SK-N-SH (cell line): ENCODE measurements around the gene CCDC197. TPM values are rescaled to one million over a fixed set of nuclear protein-coding genes. Genes with fewer than 3 reads are reported as not detected.

Experiments
- CTCF ChIA-PET: fragments of 300-600, 350-600 bp; formaldehyde crosslinking; extraction: SDS; loops from one replicate; lab custom pipeline; 2021; lab: Yijun Ruan, JAX
- POLR2A ChIA-PET: fragments of 350-600 bp; sonication (Branson Sonifier 250); formaldehyde crosslinking; extraction: SDS; loops from one replicate; lab custom pipeline; 2020; ENCODE audit warnings: antibody characterized with exemption, inconsistent platforms; lab: Yijun Ruan, JAX
- DNase-seq: peaks from one replicate; pipeline ENCODE4 v3.0.0; 2012
- H2AFZ ChIP-seq: fragments of 200-600 bp; sonication (generic); 2 replicates; pipeline ENCODE4 v1.8.1; 2016; ENCODE audit warnings: antibody characterized with exemption, mild to moderate bottlenecking, low read depth
- H3F3A ChIP-seq: fragments of 200-600 bp; sonication (generic); replicated peaks from 2 replicates; pipeline ENCODE3; 2016; ENCODE audit warnings: antibody characterized with exemption, mild to moderate bottlenecking; ENCODE audit not compliant: insufficient read depth
- H3K27ac ChIP-seq, 2 experiments: fragments of 200-500 bp in 1 of 2; fragments of 200-600 bp in 1 of 2; sonication (Bioruptor generic) in 1 of 2; sonication (generic), shearing (Covaris generic) in 1 of 2; 2 replicates each; pipeline versions ENCODE4 v1.5.1 to v1.6.1; 2014 to 2016; ENCODE audit warnings: low read depth in 2 of 2, inconsistent platforms in 1 of 2, low read length in 1 of 2, mild to moderate bottlenecking in 1 of 2, mixed read lengths in 1 of 2
- H3K27me3 ChIP-seq: fragments of 200-600 bp; sonication (generic), shearing (Covaris generic); 2 replicates; pipeline ENCODE4 v1.6.1; 2016; ENCODE audit warnings: mixed run types; ENCODE audit not compliant: insufficient read depth
- H3K36me3 ChIP-seq, 2 experiments: fragments of 200-500 bp in 1 of 2; fragments of 200-600 bp in 1 of 2; sonication (Bioruptor generic) in 1 of 2; sonication (generic) in 1 of 2; replicated peaks in 1 of 2; 2 replicates each; pipeline versions ENCODE3 to v1.5.1; 2014 to 2016; ENCODE audit warnings: low read length in 1 of 2, mild to moderate bottlenecking in 1 of 2; ENCODE audit not compliant: insufficient read depth in 2 of 2, control insufficient read depth in 1 of 2
- H3K4me1 ChIP-seq, 2 experiments: fragments of 200-500 bp in 1 of 2; fragments of 200-600 bp in 1 of 2; sonication (Bioruptor generic) in 1 of 2; sonication (generic), shearing (Covaris generic) in 1 of 2; 2 replicates each; pipeline versions ENCODE4 v1.5.1 to v1.6.1; 2014 to 2016; ENCODE audit warnings: low read depth in 1 of 2, low read length in 1 of 2, mixed run types in 1 of 2; ENCODE audit not compliant: insufficient read depth in 2 of 2, control insufficient read depth in 1 of 2
- H3K4me2 ChIP-seq: fragments of 200-600 bp; sonication (generic), shearing (Covaris generic); 2 replicates; pipeline ENCODE4 v1.6.1; 2017; ENCODE audit warnings: mixed run types
- H3K4me3 ChIP-seq, 2 experiments: fragments of 200-500 bp in 1 of 2; fragments of 200-600 bp in 1 of 2; sonication (Bioruptor generic) in 1 of 2; sonication (generic), shearing (Covaris generic) in 1 of 2; 2 replicates each; pipeline versions ENCODE4 v1.5.1 to v1.8.1; 2014 to 2016; ENCODE audit warnings: low read depth in 2 of 2, inconsistent platforms in 1 of 2, low read length in 1 of 2, mild to moderate bottlenecking in 1 of 2, mixed read lengths in 1 of 2, moderate library complexity in 1 of 2
- H3K79me2 ChIP-seq: fragments of 200-600 bp; sonication (generic); 2 replicates; pipeline ENCODE4 v1.8.1; 2017; ENCODE audit warnings: mild to moderate bottlenecking; ENCODE audit not compliant: insufficient read depth
- H3K9ac ChIP-seq: fragments of 200-600 bp; sonication (generic); 2 replicates; pipeline ENCODE4 v1.6.1; 2017; ENCODE audit warnings: mixed run types
- H3K9me2 ChIP-seq: fragments of 200-600 bp; sonication (generic); 2 replicates; pipeline ENCODE4 v1.6.1; 2017; ENCODE audit warnings: mixed run types
- H3K9me3 ChIP-seq: fragments of 200-600 bp; sonication (generic); 2 replicates; pipeline ENCODE4 v1.6.1; 2017; ENCODE audit warnings: mixed run types, mild to moderate bottlenecking, moderate library complexity
- H4K20me1 ChIP-seq: fragments of 200-600 bp; sonication (generic); 2 replicates; pipeline ENCODE4 v1.6.1; 2017; ENCODE audit warnings: mild to moderate bottlenecking, mixed run types; ENCODE audit not compliant: insufficient read depth
- CTCF ChIP-seq: fragments of 200-600 bp; sonication (generic); IDR thresholded peaks from 2 replicates; pipeline ENCODE4 v1.6.1; 2017; ENCODE audit warnings: antibody characterized with exemption, mild to moderate bottlenecking, moderate library complexity
- ELF1 ChIP-seq: IDR thresholded peaks from 2 replicates; pipeline ENCODE4 v1.4.0; 2012
- EP300 ChIP-seq, 2 experiments: IDR thresholded peaks; 2 replicates each; pipeline versions ENCODE4 v1.4.0 to v1.6.1; 2012; ENCODE audit warnings: borderline replicate concordance in 1 of 2, low read depth in 1 of 2, low read length in 1 of 2
- FOSL2 ChIP-seq: IDR thresholded peaks from 2 replicates; pipeline ENCODE4 v1.4.0; 2012; ENCODE audit warnings: low read depth, mild to moderate bottlenecking, moderate library complexity, borderline replicate concordance
- GABPA ChIP-seq: IDR thresholded peaks from 2 replicates; pipeline ENCODE4 v1.4.0; 2012; ENCODE audit warnings: low read depth, mild to moderate bottlenecking
- GATA2 ChIP-seq: sonication (generic); formaldehyde crosslinking; IDR thresholded peaks from 2 replicates; pipeline ENCODE4 v1.5.0; 2020; ENCODE audit warnings: mild to moderate bottlenecking, missing genetic modification reagents
- IRF3 ChIP-seq: fragments of 150-350 bp; IDR thresholded peaks from 2 replicates; pipeline ENCODE4 v1.6.1; 2016; ENCODE audit warnings: mild to moderate bottlenecking, low read depth, low read length
- MEF2A ChIP-seq: IDR thresholded peaks from 2 replicates; pipeline ENCODE4 v1.4.0; 2012; ENCODE audit warnings: low read depth, borderline replicate concordance
- NRF1 ChIP-seq: IDR thresholded peaks from 2 replicates; pipeline ENCODE4 v1.6.1; 2012; ENCODE audit warnings: low read depth, mild to moderate bottlenecking, low read length
- PBX3 ChIP-seq: IDR thresholded peaks from 2 replicates; pipeline ENCODE4; 2012
- RAD21 ChIP-seq: IDR thresholded peaks from 2 replicates; pipeline ENCODE4 v1.6.1; 2012; ENCODE audit warnings: mild to moderate bottlenecking, low read length
- RCOR1 ChIP-seq: fragments of 150-350 bp; IDR thresholded peaks from 2 replicates; pipeline ENCODE4 v1.6.1; 2017; ENCODE audit warnings: antibody characterized with exemption, low read length
- RFX5 ChIP-seq: IDR thresholded peaks from 2 replicates; pipeline ENCODE4 v1.6.1; 2012; ENCODE audit warnings: mild to moderate bottlenecking, improper control_type of control experiment, low read length
- SMC3 ChIP-seq: IDR thresholded peaks from 2 replicates; pipeline ENCODE4 v1.6.1; 2012; ENCODE audit warnings: low read depth, low read length, improper control_type of control experiment
- TCF12 ChIP-seq: IDR thresholded peaks from 2 replicates; pipeline ENCODE4 v1.4.0; 2012
- TEAD4 ChIP-seq: IDR thresholded peaks from 2 replicates; pipeline ENCODE4 v1.4.0; 2012; ENCODE audit warnings: mild to moderate bottlenecking, borderline replicate concordance; ENCODE audit not compliant: insufficient read depth
- WGBS: methylation state at CpG from one replicate; pipeline ENCODE4 v1.1.6; 2017; ENCODE audit warnings: low lambda C conversion rate; 5-methylcytosine and 5-hydroxymethylcytosine counted together
- polyA plus RNA-seq, 3 experiments: library from polyadenylated mRNA; depleted of rRNA; stranded (reverse); fragments of >200 nt; gene quantifications; 2 replicates each; pipeline ENCODE4 v1.2.3, GENCODE V29; 2012

Gene CCDC197
- polyA plus RNA-seq (2012; rRNA removed), result not detected in 2 replicates
- not detected in 2 replicates for polyA plus RNA-seq (2012; cell fraction: cytosol; rRNA removed)
- not detected in 2 replicates for polyA plus RNA-seq (2012; cell fraction: nucleus; rRNA removed)

- H3K27me3 ChIP-seq, result no peaks in the 10 kb centered on the region
- H3K4me2 ChIP-seq, result no peak within 1 kb of the TSS
- no peaks in the 10 kb centered on the region for H3K9me2 ChIP-seq
- H3K36me3 ChIP-seq, result no peaks in the 10 kb centered on the region
- no peak within 1 kb of the TSS for H3K9ac ChIP-seq
- peaks cover 5 to 11% of the 10 kb centered on the region in 2 experiments; a peak in 3 of 4 replicates for H3K4me1 ChIP-seq
- H3K4me3 ChIP-seq, result no peak within 1 kb of the TSS
- H3F3A ChIP-seq, result peaks cover 10% of the 10 kb centered on the region
- no peaks in the 10 kb centered on the region for H3K79me2 ChIP-seq
- TF ChIP-seq FOSL2 (no peak), RFX5 (no peak), NRF1 (no peak), PBX3 (no peak), CTCF (no peak), TEAD4 (no peak), RCOR1 (no peak), RAD21 (no peak), MEF2A (no peak), TCF12 (no peak), GATA2 (CRISPR knock-in tag) (no peak), EP300 (IDR thresholded peaks at IDR 0.05; ENCODE audit: borderline replicate concordance in 1 of 2, low read depth in 1 of 2, low read length in 1 of 2) (no peak), IRF3 (no peak)
- no peak within 1 kb of the TSS for H2AFZ ChIP-seq
- WGBS, result no CpG with 5 or more reads among the region's 1 CpG
- no peak within 1 kb of the TSS for H3K27ac ChIP-seq
- ChIA-PET POLR2A (no interaction called here), CTCF (interaction anchor here (1.1 to 11.9 kb wide), 6 partner anchors 10 to 342 kb away, joined by 3 to 219 read pairs (median 4); no protein-coding TSS in a partner anchor)
- H3K9me3 ChIP-seq, result no peaks in the 10 kb centered on the region
- no peak for DNase-seq
- no peaks in the 10 kb centered on the region for H4K20me1 ChIP-seq
Measured at GRCh38 chr14:93997082-93997481, at the start of gene CCDC197. CCDC197 (plus strand) TSS chr14:93997301; CDS start chr14:93998132, 831 bp downstream.

GRCh38 chr14:93949511-93950075 lies 47.5 kb upstream of the CCDC197 start:
- TF ChIP-seq ELF1 (no peak), SMC3 (no peak), GABPA (no peak)
- TF ChIP-seq, all 33 proteins: peak for 0
- H3K36me3 ChIP-seq, result no peaks in the 10 kb centered on the region
- ChIA-PET CTCF (interaction anchor here (1.0 to 6.1 kb wide), 5 partner anchors 11 to 51 kb away, joined by 3 to 75 read pairs (median 5); no protein-coding TSS in a partner anchor), POLR2A (no interaction called here)
- H2AFZ ChIP-seq, result no peak overlapping the region
- H3K27ac ChIP-seq, result no peak overlapping the region
- H3K4me1 ChIP-seq, result peaks cover 7 to 9% of the 10 kb centered on the region in 2 experiments; a peak in 2 of 4 replicates
- no peak overlapping the region for H3K4me2 ChIP-seq
- WGBS, result 98% methylated on average over 7 of the region's 13 CpGs
- H3K9me2 ChIP-seq, result no peaks in the 10 kb centered on the region
- no peak overlapping the region for H3K4me3 ChIP-seq
- no peak for DNase-seq
- H3K9ac ChIP-seq, result no peak overlapping the region
- no peaks in the 10 kb centered on the region for H3K9me3 ChIP-seq
- H3F3A ChIP-seq, result no peaks in the 10 kb centered on the region
- H3K27me3 ChIP-seq, result no peaks in the 10 kb centered on the region
- H4K20me1 ChIP-seq, result no peaks in the 10 kb centered on the region
- no peaks in the 10 kb centered on the region for H3K79me2 ChIP-seq
